HepG2 (cell line): ENCODE results near the gene WWC1. TPM values are rescaled to one million over a fixed set of nuclear protein-coding genes. Genes with fewer than 3 reads are reported as not detected.
"Not testable (repeated sequence)": the region's sequence is repeated elsewhere in the genome, so short reads cannot be mapped to it uniquely, and the experiment has no call there.

Experiments used
- ATAC-seq: fragments of 200-7000 bp; cut with Tn5 transposase; 3 replicates; pipeline ENCODE4 v1.9.1; 2020; ENCODE audit warnings: mild to moderate bottlenecking, moderate library complexity
- BruUV-seq: library from RNA; stranded (reverse); fragments of 400-500 nt; replicated peaks from 2 replicates; lab custom pipeline; 2021; lab: Mats Ljungman, UMichigan
- CTCF ChIA-PET: fragments of 300-600 bp; formaldehyde crosslinking; extraction: SDS; loops from one replicate; lab custom pipeline; 2021; ENCODE audit warnings: low total read pairs, inconsistent platforms, low intra/inter-chr PET ratio; lab: Yijun Ruan, JAX
- POLR2A ChIA-PET: fragments of 350-600 bp; sonication (Branson Sonifier 250); formaldehyde crosslinking; loops from one replicate; lab custom pipeline; 2020; ENCODE audit warnings: antibody characterized with exemption, inconsistent platforms; lab: Yijun Ruan, JAX
- DNase-seq: peaks from one replicate; pipeline ENCODE4 v3.0.0-alpha.2; 2015; ENCODE audit warnings: low spot score
- FAIRE-seq: peaks from 3 replicates; lab custom pipeline; 2011; peaks lifted over from hg19 to GRCh38; lab: Jason Lieb, UNC
- H2AFZ ChIP-seq: one replicate; pipeline ENCODE4 v1.6.1; 2011; ENCODE audit warnings: low read length, inconsistent platforms
- H3K27ac ChIP-seq: fragments of 300-600 bp; 3 replicates; pipeline ENCODE4 v1.8.0; 2011; ENCODE audit warnings: mixed run types, mild to moderate bottlenecking, mixed read lengths, low read length, inconsistent platforms; ENCODE audit not compliant: insufficient read depth; ENCODE audit errors: extremely low read length
- H3K27me3 ChIP-seq, 2 experiments: fragments of 200-600 bp in 1 of 2; 2 replicates in 1 of 2; 3 replicates in 1 of 2; pipeline versions ENCODE4 v1.6.0 to v1.8.0; 2011; ENCODE audit warnings: low read length in 2 of 2, mild to moderate bottlenecking in 2 of 2, moderate library complexity in 2 of 2, inconsistent platforms in 1 of 2; ENCODE audit not compliant: insufficient read depth in 2 of 2, control insufficient read depth in 1 of 2
- H3K36me3 ChIP-seq, 2 experiments: fragments of 200-600 bp in 1 of 2; replicated peaks in 1 of 2; 2 replicates in 1 of 2; 3 replicates in 1 of 2; pipeline versions ENCODE4 v1.5.1 to v1.8.0; 2011; ENCODE audit warnings: low read length in 2 of 2, inconsistent platforms in 1 of 2; ENCODE audit not compliant: insufficient read depth in 2 of 2, control insufficient read depth in 1 of 2
- H3K4me1 ChIP-seq: 2 replicates; pipeline ENCODE4 v1.5.1; 2012; ENCODE audit warnings: low read length, inconsistent platforms; ENCODE audit not compliant: insufficient read depth
- H3K4me2 ChIP-seq: 2 replicates; pipeline ENCODE4 v1.6.0; 2011; ENCODE audit warnings: low read depth, low read length, inconsistent platforms
- H3K4me3 ChIP-seq, 3 experiments: fragments of 200-600 bp in 1 of 3; sonication (generic), shearing (Covaris generic) in 1 of 3; replicated peaks in 1 of 3; 2 replicates each; pipeline ENCODE4 v1.5.1; 2011 to 2016; ENCODE audit warnings: low read length in 3 of 3, inconsistent platforms in 2 of 3, low read depth in 2 of 3, mild to moderate bottlenecking in 2 of 3, control low read depth in 1 of 3, mixed read lengths in 1 of 3; ENCODE audit not compliant: insufficient read depth in 1 of 3
- H3K79me2 ChIP-seq: one replicate; pipeline ENCODE4 v1.6.1; 2011; ENCODE audit warnings: low read length, inconsistent platforms; ENCODE audit not compliant: insufficient read depth
- H3K9ac ChIP-seq: 2 replicates; pipeline ENCODE4 v1.6.0; 2011; ENCODE audit warnings: mild to moderate bottlenecking, low read depth, low read length, inconsistent platforms; ENCODE audit not compliant: insufficient read depth
- H3K9me3 ChIP-seq: 2 replicates; pipeline ENCODE4 v1.5.1; 2012; ENCODE audit warnings: mild to moderate bottlenecking, low read length
- H4K20me1 ChIP-seq: 2 replicates; pipeline ENCODE4 v1.6.0; 2011; ENCODE audit warnings: inconsistent platforms, mild to moderate bottlenecking, low read length, moderate library complexity; ENCODE audit not compliant: insufficient read depth
- ZNF629 ChIP-seq: sonication (generic); formaldehyde crosslinking; conservative IDR thresholded peaks from 2 replicates; pipeline ENCODE4 v1.5.0; 2020; ENCODE audit warnings: missing genetic modification reagents
- ZNF772 ChIP-seq: sonication (generic); formaldehyde crosslinking; IDR thresholded peaks from 2 replicates; pipeline ENCODE4 v1.5.0; 2020; ENCODE audit warnings: mild to moderate bottlenecking, missing genetic modification reagents
- WGBS: methylation state at CpG from one replicate; pipeline ENCODE4 v1.1.6; 2017; ENCODE audit warnings: low lambda C conversion rate; 5-methylcytosine and 5-hydroxymethylcytosine counted together
- in situ Hi-C: cut with HindIII; loops from 2 replicates; pipeline ENCODE4 v1.10.0; 2017; ENCODE audit warnings: low pct_unique_long_range_greater_than_20kb; ENCODE audit not compliant: extremely low pct_ligation_motif_present
- intact Hi-C: fragments of 100-400 bp; cut with micrococcal nuclease; formaldehyde crosslinking; loops from one replicate; pipeline ENCODE4 v1.10.0; 2022; ENCODE audit not compliant: unreplicated experiment
- polyA plus RNA-seq, 8 experiments: library from polyadenylated mRNA; depleted of rRNA in 3 of 8; stranded (reverse) in 7 of 8; unstranded in 1 of 8; fragments of >200 nt; fragmentation: Illumina TruSeq in 4 of 8; extraction: Trizol in 4 of 8; gene quantifications; 2 replicates each; pipeline versions ENCODE4 v1.2.1 to v1.2.3, GENCODE V29; 2011 to 2016; ENCODE audit warnings: low read depth in 4 of 8, missing spikeins in 1 of 8, mixed read lengths in 1 of 8; ENCODE audit not compliant: insufficient read depth in 1 of 8
- total RNA-seq, 5 experiments: library from RNA; depleted of rRNA; stranded (reverse); fragments of >200 nt; fragmentation: Illumina TruSeq; extraction: Trizol; gene quantifications; 2 replicates each; pipeline ENCODE4 v1.2.3, GENCODE V29; 2016; ENCODE audit warnings: low read depth in 1 of 5

Gene WWC1
- total and polyA plus RNA-seq, 2 of the 13 experiments (the other 11 are each of a cell fraction or from before 2014, with no cell fraction given) = 8.3 to 17.9 TPM

GRCh38 chr5:168339109-168339771, 47.8 kb downstream of the WWC1 start:
- WGBS = 92% methylated on average over 5 of the region's 5 CpGs
- no peak for ATAC-seq
- POLR2A ChIA-PET = no interaction called here
- no peak for FAIRE-seq
- no peak overlapping the region for H2AFZ ChIP-seq
- BruUV-seq = no TSS peak
- DNase-seq = no peak
- no peaks in the 10 kb centered on the region for H3K9me3 ChIP-seq
- H3K27me3 ChIP-seq = no peaks in the 10 kb centered on the region
- no peak overlapping the region for H3K27ac ChIP-seq
- in situ Hi-C loops = no loop called here
- no peak overlapping the region for H3K9ac ChIP-seq
- peaks cover 0 to 2% of the 10 kb centered on the region in 2 experiments; a peak in 1 of 5 replicates for H3K36me3 ChIP-seq
- no peak overlapping the region for H3K4me3 ChIP-seq
- intact Hi-C loops = no loop called here
- H3K79me2 ChIP-seq = peaks cover 3% of the 10 kb centered on the region
- peak; percentile 68 for TF ChIP-seq ZNF629
- no peak for TF ChIP-seq ZNF772 (CRISPR knock-in tag)
- TF ChIP-seq, all 625 proteins: peak for 1
- no peak overlapping the region for H3K4me2 ChIP-seq
- H4K20me1 ChIP-seq = no peaks in the 10 kb centered on the region; the same call in 1 of the 2 replicates
- peaks cover 22% of the 10 kb centered on the region for H3K4me1 ChIP-seq
- CTCF ChIA-PET = no interaction called here

- H3K27ac ChIP-seq, DNase-seq, H3K4me3 ChIP-seq, ATAC-seq, H3K9ac ChIP-seq, CTCF ChIA-PET, H3K36me3 ChIP-seq, H3K27me3 ChIP-seq, H3K9me3 ChIP-seq, in situ Hi-C loops, POLR2A ChIA-PET, H2AFZ ChIP-seq, H3K4me2 ChIP-seq, FAIRE-seq, H4K20me1 ChIP-seq, intact Hi-C loops, BruUV-seq, H3K79me2 ChIP-seq: not testable (repeated sequence)
- WGBS = 94% methylated on average over 3 of the region's 3 CpGs
- H3K4me1 ChIP-seq = peaks cover 17% of the 10 kb centered on the region
Observed at GRCh38 chr5:168339772-168340140, 48.3 kb downstream of the WWC1 start.
